HCT116 (cell line): ENCODE data around the gene MYO10. TPM values are rescaled to one million over a fixed set of nuclear protein-coding genes. Genes with fewer than 3 reads are reported as not detected.

Experiments used
- ATAC-seq: fragments of 200-7000 bp; cut with Tn5 transposase; 2 replicates; pipeline ENCODE4 v1.9.1; 2020; ENCODE audit warnings: mild to moderate bottlenecking, moderate library complexity
- BruUV-seq: library from RNA; stranded (reverse); fragments of 400-500 nt; replicated peaks from 2 replicates; lab custom pipeline; 2021; lab: Mats Ljungman, UMichigan
- CTCF ChIA-PET: fragments of 300-600 bp; sonication (Branson Sonifier 250); formaldehyde crosslinking; loops from one replicate; lab custom pipeline; 2021; ENCODE audit warnings: antibody characterized with exemption; lab: Charles Lee
- POLR2A ChIA-PET: fragments of 300-600, 350-600 bp; sonication (Branson Sonifier 250); formaldehyde crosslinking; loops from one replicate; lab custom pipeline; 2021; ENCODE audit warnings: antibody characterized with exemption; lab: Charles Lee
- RAD21 ChIA-PET, 2 experiments: fragments of 300-600 bp; sonication (Branson Sonifier 250); formaldehyde crosslinking; loops; one replicate each; lab custom pipeline; 2023; ENCODE audit warnings: low total read pairs in 2 of 2; ENCODE audit not compliant: uncharacterized antibody in 2 of 2, unreplicated experiment in 2 of 2, low non-redundant PET in 1 of 2; lab: Charles Lee
- DNase-seq: peaks from one replicate; pipeline ENCODE4 v3.0.0-alpha.2; 2010; ENCODE audit warnings: low read depth, low spot score
- H2AFZ ChIP-seq: fragments of 200-600 bp; shearing (Covaris generic), sonication (generic); 2 replicates; pipeline ENCODE4 v1.6.1; 2017; ENCODE audit warnings: low read depth, mixed run types, mixed read lengths, antibody characterized with exemption, low read length; ENCODE audit not compliant: poor library complexity, severe bottlenecking
- H3K27ac ChIP-seq: 2 replicates; pipeline ENCODE4 v1.5.1; 2012; ENCODE audit warnings: low read depth, low read length
- H3K27me3 ChIP-seq: fragments of 200-600 bp; sonication (generic); 2 replicates; pipeline ENCODE4 v1.6.1; 2016; ENCODE audit warnings: mixed run types, low read length, mixed read lengths; ENCODE audit not compliant: insufficient read depth
- H3K36me3 ChIP-seq, 2 experiments: fragments of 200-500 bp in 1 of 2; fragments of 200-600 bp in 1 of 2; sonication (Bioruptor generic) in 1 of 2; sonication (generic) in 1 of 2; 2 replicates each; pipeline versions ENCODE4 v1.5.1 to v1.6.1; 2014 to 2016; ENCODE audit warnings: low read length in 2 of 2, inconsistent platforms in 1 of 2, mixed read lengths in 1 of 2, mixed run types in 1 of 2; ENCODE audit not compliant: insufficient read depth in 2 of 2, control insufficient read depth in 1 of 2
- H3K4me1 ChIP-seq, 2 experiments: fragments of 200-600 bp in 1 of 2; sonication (generic) in 1 of 2; 2 replicates each; pipeline versions ENCODE4 v1.5.1 to v1.6.1; 2012 to 2017; ENCODE audit warnings: low read length in 2 of 2, inconsistent platforms in 1 of 2, mild to moderate bottlenecking in 1 of 2, mixed read lengths in 1 of 2, mixed run types in 1 of 2, moderate library complexity in 1 of 2; ENCODE audit not compliant: insufficient read depth in 2 of 2, control insufficient read depth in 1 of 2
- H3K4me2 ChIP-seq: fragments of 200-600 bp; sonication (generic); 2 replicates; pipeline ENCODE4 v1.6.1; 2017; ENCODE audit warnings: mixed run types, low read length, mixed read lengths
- H3K4me3 ChIP-seq, 2 experiments: fragments of 200-600 bp in 1 of 2; sonication (generic) in 1 of 2; replicated peaks in 1 of 2; 2 replicates each; pipeline ENCODE4 v1.5.1; 2011 to 2016; ENCODE audit warnings: low read length in 2 of 2, control low read depth in 1 of 2, low read depth in 1 of 2, mild to moderate bottlenecking in 1 of 2, mixed read lengths in 1 of 2, mixed run types in 1 of 2
- H3K79me2 ChIP-seq: fragments of 200-600 bp; sonication (generic); 2 replicates; pipeline ENCODE4 v1.6.1; 2017; ENCODE audit warnings: mild to moderate bottlenecking, mixed run types, low read length, moderate library complexity, mixed read lengths; ENCODE audit not compliant: insufficient read depth
- H3K9ac ChIP-seq: fragments of 200-600 bp; sonication (generic); 2 replicates; pipeline ENCODE4 v1.6.1; 2016; ENCODE audit warnings: low read length, mixed read lengths
- H3K9me2 ChIP-seq: fragments of 200-600 bp; sonication (generic), shearing (Covaris generic); 2 replicates; pipeline ENCODE4 v1.6.1; 2017; ENCODE audit warnings: mixed run types, mild to moderate bottlenecking, moderate library complexity; ENCODE audit not compliant: insufficient read depth
- H3K9me3 ChIP-seq, 2 experiments: fragments of 200-500 bp in 1 of 2; fragments of 200-600 bp in 1 of 2; sonication (Bioruptor generic) in 1 of 2; sonication (generic) in 1 of 2; 2 replicates each; pipeline ENCODE4 v1.6.1; 2014 to 2017; ENCODE audit warnings: low read length in 2 of 2, mixed read lengths in 2 of 2, inconsistent platforms in 1 of 2, low read depth in 1 of 2, mild to moderate bottlenecking in 1 of 2, mixed run types in 1 of 2, moderate library complexity in 1 of 2; ENCODE audit not compliant: control insufficient read depth in 1 of 2, insufficient read depth in 1 of 2
- H4K20me1 ChIP-seq: fragments of 200-600 bp; sonication (generic), shearing (Covaris generic); 2 replicates; pipeline ENCODE4 v1.6.1; 2017; ENCODE audit warnings: mixed run types, mild to moderate bottlenecking, moderate library complexity; ENCODE audit not compliant: insufficient read depth
- CEBPB ChIP-seq: IDR thresholded peaks from 2 replicates; pipeline ENCODE4 v1.6.1; 2012; ENCODE audit warnings: low read depth
- CTCF ChIP-seq, 3 experiments: fragments of 200-600 bp in 1 of 3; sonication (generic) in 1 of 3; IDR thresholded peaks in 2 of 3; conservative IDR thresholded peaks in 1 of 3; 2 replicates each; pipeline ENCODE4 v1.5.1; 2012 to 2017; ENCODE audit warnings: low read depth in 2 of 3, low read length in 2 of 3, antibody characterized with exemption in 1 of 3, borderline replicate concordance in 1 of 3, control low read depth in 1 of 3, mild to moderate bottlenecking in 1 of 3, mixed read lengths in 1 of 3, mixed run types in 1 of 3, moderate library complexity in 1 of 3; ENCODE audit not compliant: insufficient read depth in 1 of 3
- EGR1 ChIP-seq: IDR thresholded peaks from 2 replicates; pipeline ENCODE4 v1.6.1; 2012; ENCODE audit warnings: low read depth
- EZH2phosphoT487 ChIP-seq: fragments of 200-600 bp; IDR thresholded peaks from 2 replicates; pipeline ENCODE4 v1.6.1; 2018; ENCODE audit warnings: antibody characterized with exemption, borderline replicate concordance
- FOSL1 ChIP-seq: IDR thresholded peaks from 2 replicates; pipeline ENCODE4 v1.6.1; 2012; ENCODE audit warnings: low read depth
- JUND ChIP-seq: IDR thresholded peaks from 2 replicates; pipeline ENCODE4 v1.6.1; 2012
- MAX ChIP-seq: IDR thresholded peaks from 2 replicates; pipeline ENCODE4 v1.6.1; 2012
- POLR2A ChIP-seq: IDR thresholded peaks from 2 replicates; pipeline ENCODE4 v1.7.0; 2011; ENCODE audit warnings: borderline replicate concordance; ENCODE audit not compliant: insufficient read depth, insufficient read length; ENCODE audit errors: extremely low read depth
- POLR2AphosphoS5 ChIP-seq: IDR thresholded peaks from 2 replicates; pipeline ENCODE4 v1.6.1; 2011; ENCODE audit warnings: mild to moderate bottlenecking, low read depth, low read length, moderate library complexity
- RAD21 ChIP-seq: IDR thresholded peaks from 2 replicates; pipeline ENCODE4 v1.6.1; 2012; ENCODE audit warnings: low read depth, mild to moderate bottlenecking
- SIN3A ChIP-seq: IDR thresholded peaks from 2 replicates; pipeline ENCODE4 v1.6.1; 2012; ENCODE audit warnings: low read depth
- SP1 ChIP-seq: IDR thresholded peaks from 2 replicates; pipeline ENCODE4 v1.6.1; 2012; ENCODE audit warnings: low read depth
- SRF ChIP-seq: IDR thresholded peaks from 2 replicates; pipeline ENCODE4 v1.6.1; 2012; ENCODE audit warnings: low read depth
- TCF7L2 ChIP-seq: IDR thresholded peaks from 2 replicates; pipeline ENCODE4 v1.7.0; 2011; ENCODE audit warnings: borderline replicate concordance, inconsistent platforms; ENCODE audit not compliant: insufficient read depth, insufficient read length; ENCODE audit errors: extremely low read depth
- ZBTB33 ChIP-seq: IDR thresholded peaks from 2 replicates; pipeline ENCODE4 v1.6.1; 2011; ENCODE audit warnings: mild to moderate bottlenecking, low read length, moderate library complexity; ENCODE audit not compliant: insufficient replicate concordance; ENCODE audit errors: extremely low read depth
- intact Hi-C: fragments of 100-400 bp; cut with micrococcal nuclease; formaldehyde crosslinking; loops from 2 replicates; pipeline ENCODE4 v1.10.0; 2022
- total RNA-seq: library from RNA; stranded (reverse); gene quantifications from one replicate; pipeline ENCODE4 v1.2.1, GENCODE V29; 2021; ENCODE audit not compliant: unreplicated experiment
- TF ChIP-seq, protein P1 (sequence below): IDR thresholded peaks from 2 replicates; pipeline ENCODE4 v1.6.1; 2012

Gene MYO10
- total RNA-seq, 1 experiment from 2014 or later: 34.9 TPM

DNA sequence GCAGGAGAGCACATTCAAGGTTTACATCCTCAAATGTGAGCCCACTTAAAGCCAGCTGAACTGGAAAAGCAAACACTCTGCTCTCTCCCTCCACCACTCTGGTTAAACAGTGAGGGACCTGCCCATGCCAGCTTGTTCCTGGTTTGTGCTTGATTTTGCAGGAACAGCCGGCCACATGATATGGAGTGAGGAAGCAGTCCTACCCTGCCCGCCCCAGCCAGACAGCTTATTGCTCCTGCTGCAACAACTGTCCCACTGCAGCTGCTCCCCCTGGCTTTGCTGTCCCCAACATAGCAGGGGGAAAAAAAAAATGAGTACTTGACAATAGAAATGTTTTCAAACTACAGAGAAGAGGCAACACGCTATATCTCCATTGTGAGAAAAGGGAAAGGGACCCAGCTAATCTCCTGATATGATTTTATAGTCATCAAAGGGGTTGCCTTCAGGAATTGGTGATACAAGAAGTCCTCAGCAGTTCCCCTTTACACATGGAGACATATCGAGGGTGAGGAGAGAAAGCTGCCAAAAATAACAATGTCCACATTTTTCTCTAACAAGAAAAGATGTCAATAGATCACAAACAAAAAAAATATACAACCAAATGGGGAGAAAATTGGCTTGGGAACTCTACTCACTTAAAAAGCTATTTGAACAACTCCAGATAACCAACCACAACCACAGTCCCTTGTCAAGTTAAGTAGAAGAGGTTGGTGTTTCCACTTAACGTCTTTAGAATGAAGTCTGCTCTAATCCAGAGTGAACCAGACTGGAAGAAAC is 4.6 kb downstream of the MYO10 start:
- Histone ChIP-seq H4K20me1 (peaks cover 8% of the 10 kb centered on the region; the same call in 1 of the 2 replicates), H2AFZ (no peak overlapping the region), H3K9ac (no peak overlapping the region), H3K4me3 (no peak overlapping the region), H3K27me3 (no peaks in the 10 kb centered on the region), H3K4me1 (peaks cover 28 to 33% of the 10 kb centered on the region in 2 experiments), H3K9me3 (no peaks in the 10 kb centered on the region), H3K9me2 (no peaks in the 10 kb centered on the region), H3K4me2 (no peak overlapping the region), H3K27ac (no peak overlapping the region), H3K79me2 (peaks cover 81% of the 10 kb centered on the region), H3K36me3 (no peaks in the 10 kb centered on the region)
- intact Hi-C loops: no loop called here
- POLR2A ChIA-PET: interaction anchor here (1.7 kb wide), 1 partner anchor 9 kb away, joined by 3 read pairs; no protein-coding TSS in a partner anchor
- ATAC-seq (no peak), DNase-seq (no peak)
- RAD21 ChIA-PET: no interaction called here
- no TSS peak for BruUV-seq
- CTCF ChIA-PET: no interaction called here
- 0 out of 2 replicates have a peak, but pooled peaks have one; percentile 6 for TF ChIP-seq RAD21
- TF ChIP-seq TCF7L2: no peak
- no peak for TF ChIP-seq SIN3A

GRCh38 chr5:16930496-16930895 is 5.6 kb downstream of the MYO10 start:
- Histone ChIP-seq H3K4me2 (no peak overlapping the region), H3K27me3 (no peaks in the 10 kb centered on the region), H3K27ac (no peak overlapping the region), H3K36me3 (no peaks in the 10 kb centered on the region), H3K4me3 (no peak overlapping the region), H4K20me1 (peaks cover 8% of the 10 kb centered on the region; the same call in 1 of the 2 replicates), H3K9me3 (no peaks in the 10 kb centered on the region), H3K9me2 (no peaks in the 10 kb centered on the region), H3K9ac (no peak overlapping the region), H3K4me1 (peaks cover 27 to 33% of the 10 kb centered on the region in 2 experiments), H3K79me2 (peaks cover 91% of the 10 kb centered on the region), H2AFZ (no peak overlapping the region)
- POLR2A ChIA-PET: no interaction called here
- CTCF ChIA-PET: no interaction called here
- RAD21 ChIA-PET: no interaction called here
- DNase-seq: no peak
- ATAC-seq: no peak
- no TSS peak for BruUV-seq
- intact Hi-C loops: no loop called here
- TF ChIP-seq MAX (no peak), EGR1 (no peak), CEBPB (no peak), ZBTB33 (no peak), CTCF (IDR thresholded peaks at IDR 0.05 in 2 of 3, conservative IDR thresholded peaks at IDR 0.05 in 1 of 3; ENCODE audit: borderline replicate concordance in 1 of 3, insufficient read depth in 1 of 3, low read depth in 2 of 3, low read length in 2 of 3) (no peak), SP1 (no peak), POLR2AphosphoS5 (no peak), SIN3A (no peak), FOSL1 (no peak), SRF (no peak), JUND (no peak), POLR2A (no peak), TCF7L2 (no peak), EZH2phosphoT487 (no peak)
- TF ChIP-seq, protein P1, sequence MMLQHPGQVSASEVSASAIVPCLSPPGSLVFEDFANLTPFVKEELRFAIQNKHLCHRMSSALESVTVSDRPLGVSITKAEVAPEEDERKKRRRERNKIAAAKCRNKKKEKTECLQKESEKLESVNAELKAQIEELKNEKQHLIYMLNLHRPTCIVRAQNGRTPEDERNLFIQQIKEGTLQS: no peak
